K562 treated with DMSO at 1 percent for 48 hours (cell line): ENCODE results near the gene UNC50. TPM values are rescaled to one million over a fixed set of nuclear protein-coding genes. Genes with fewer than 3 reads are reported as not detected.

Experiments used
- total RNA-seq: library from RNA; unstranded; fragments of 300-600 nt; gene quantifications from 2 replicates; pipeline ENCODE4 v1.2.3, GENCODE V29; 2022; ENCODE audit warnings: low replicate concordance; ENCODE audit errors: extremely low read depth

The UNC50 gene, protein sequence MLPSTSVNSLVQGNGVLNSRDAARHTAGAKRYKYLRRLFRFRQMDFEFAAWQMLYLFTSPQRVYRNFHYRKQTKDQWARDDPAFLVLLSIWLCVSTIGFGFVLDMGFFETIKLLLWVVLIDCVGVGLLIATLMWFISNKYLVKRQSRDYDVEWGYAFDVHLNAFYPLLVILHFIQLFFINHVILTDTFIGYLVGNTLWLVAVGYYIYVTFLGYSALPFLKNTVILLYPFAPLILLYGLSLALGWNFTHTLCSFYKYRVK
- total RNA-seq: not detected in 2 replicates

DNA sequence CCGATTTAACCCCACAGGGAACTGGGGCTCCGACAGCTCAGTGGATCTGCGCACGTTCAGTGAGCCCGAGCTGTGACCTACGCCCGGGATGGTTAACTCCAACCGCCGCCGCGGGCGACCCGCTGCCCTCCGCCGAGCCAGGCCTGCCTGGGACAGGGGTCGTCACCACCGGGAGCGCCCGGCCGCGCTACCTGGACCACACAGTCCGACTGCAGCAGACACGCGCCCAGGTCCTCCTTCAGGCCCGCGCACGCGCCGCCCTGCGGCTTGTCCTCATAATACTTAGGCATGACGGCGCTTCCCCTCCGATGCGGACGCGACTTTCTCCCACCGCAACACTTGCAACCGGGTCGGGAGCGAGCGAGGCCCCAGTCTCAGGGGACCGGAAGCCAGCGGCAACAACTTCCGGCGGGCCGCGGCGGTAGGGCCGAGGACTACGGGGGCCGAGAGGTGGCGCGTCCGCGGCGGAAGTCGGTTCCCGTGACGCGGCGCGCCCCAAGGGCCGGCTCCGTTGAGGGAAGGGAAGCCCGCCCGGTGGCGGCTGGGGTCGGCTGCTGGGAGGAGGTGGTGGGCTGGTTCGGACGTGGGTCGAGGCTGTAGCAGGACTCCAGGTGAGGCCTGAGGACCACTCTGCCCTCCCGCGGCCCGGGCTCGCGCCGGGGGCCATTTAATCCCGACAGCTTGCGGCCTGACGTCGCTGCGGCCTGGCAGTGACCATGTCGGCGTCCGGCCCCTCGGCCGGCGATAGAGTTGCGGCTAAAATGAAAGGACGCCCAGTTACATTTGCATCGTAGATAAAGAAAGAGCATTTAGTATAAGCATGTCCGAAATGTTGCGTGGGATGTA lies at the start of gene UNC50, which contains the start of gene COA5:
TSS of gene UNC50 (plus strand) at position 474 of the 846 bp plus-strand sequence. CDS start 1,171 bp downstream, outside the sequence.
TSS of gene COA5 (minus strand) at position 397 of the 846 bp plus-strand sequence. CDS start at position 290, 107 bp downstream.

Other genes starting within 250 kb of the UNC50 start
- not detected in 2 replicates for gene INPP4A, start 163.7 kb upstream of the UNC50 start, total RNA-seq
- not detected in 2 replicates for gene COA5, start 77 bp upstream of the UNC50 start, total RNA-seq
- not detected in 2 replicates for gene MGAT4A, start 122.5 kb downstream of the UNC50 start, total RNA-seq